Tracheal epithelial cell (primary cell): ENCODE data around the gene POU3F3. TPM values are rescaled to one million over a fixed set of nuclear protein-coding genes. Genes with fewer than 3 reads are reported as not detected.

Experiments
- total RNA-seq: library from RNA; depleted of rRNA; stranded (reverse); fragments of >200 nt; gene quantifications from 2 replicates; pipeline ENCODE4 v1.2.1, GENCODE V29; 2014

Gene POU3F3
- total RNA-seq = under 0.01 and 4.8 TPM in 2 replicates

GRCh38 chr2:104853534-104854497 lies at the start of gene POU3F3:
TSS of gene POU3F3 (plus strand) at chr2:104854115. CDS start at chr2:104855511, 1,396 bp downstream.

Other genes with a start within 250 kb of the POU3F3 start
- 18.5 and 21.2 TPM in 2 replicates for gene MRPS9, start 184.0 kb downstream of the POU3F3 start, total RNA-seq